Omental fat pad (tissue), 4 donors: ENCODE data around the gene CYB561D1. TPM values are rescaled to one million over a fixed set of nuclear protein-coding genes. Genes with fewer than 3 reads are reported as not detected.

Source experiments
- ATAC-seq: fragments of 150-250 bp; one replicate; pipeline ENCODE4 v1.9.1; 2016; ENCODE audit warnings: mild to moderate bottlenecking, moderate library complexity; ENCODE audit not compliant: low FRiP score
- DNase-seq: peaks from one replicate; pipeline ENCODE4 v3.0.0-alpha.2; 2019; ENCODE audit warnings: low spot score
- total RNA-seq, 4 donors: library from RNA; depleted of rRNA; stranded (reverse); fragments of >200 nt; gene quantifications; one replicate each; pipeline ENCODE4 v1.1.0, GENCODE V29; 2016
- TF ChIP-seq, protein P1 (sequence below), 3 donors: fragments of 450-650 bp; IDR thresholded peaks; one replicate each; pipeline ENCODE4 v1.5.1; 2016 to 2017; ENCODE audit warnings: antibody characterized with exemption in 3 of 3, mild to moderate bottlenecking in 3 of 3, moderate library complexity in 2 of 3

The CYB561D1 gene
- total RNA-seq, 4 donors from 2014 or later, result 6.1 to 12.0 (median 8.4) TPM

DNA sequence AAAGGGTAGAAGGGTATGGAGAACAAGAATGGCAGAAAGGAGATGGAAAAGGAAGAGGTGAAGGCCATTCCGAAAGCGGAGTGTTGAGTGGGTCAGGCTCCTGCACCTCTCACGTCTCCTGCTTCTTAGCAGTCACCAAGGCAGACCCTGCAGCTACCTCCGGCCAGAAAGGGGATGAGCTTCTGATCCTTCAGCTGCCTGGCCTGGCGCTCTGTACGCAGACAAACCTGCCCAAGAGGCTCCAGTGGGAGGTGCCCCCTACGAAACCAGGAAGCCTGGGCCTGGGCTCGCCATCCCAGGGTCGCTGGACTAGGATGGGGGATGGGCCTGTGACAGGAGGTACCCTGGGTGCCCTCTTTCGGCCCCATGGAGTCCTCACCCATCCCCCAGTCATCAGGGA is 48.8 kb downstream of the CYB561D1 start:
- TF ChIP-seq, protein P1, sequence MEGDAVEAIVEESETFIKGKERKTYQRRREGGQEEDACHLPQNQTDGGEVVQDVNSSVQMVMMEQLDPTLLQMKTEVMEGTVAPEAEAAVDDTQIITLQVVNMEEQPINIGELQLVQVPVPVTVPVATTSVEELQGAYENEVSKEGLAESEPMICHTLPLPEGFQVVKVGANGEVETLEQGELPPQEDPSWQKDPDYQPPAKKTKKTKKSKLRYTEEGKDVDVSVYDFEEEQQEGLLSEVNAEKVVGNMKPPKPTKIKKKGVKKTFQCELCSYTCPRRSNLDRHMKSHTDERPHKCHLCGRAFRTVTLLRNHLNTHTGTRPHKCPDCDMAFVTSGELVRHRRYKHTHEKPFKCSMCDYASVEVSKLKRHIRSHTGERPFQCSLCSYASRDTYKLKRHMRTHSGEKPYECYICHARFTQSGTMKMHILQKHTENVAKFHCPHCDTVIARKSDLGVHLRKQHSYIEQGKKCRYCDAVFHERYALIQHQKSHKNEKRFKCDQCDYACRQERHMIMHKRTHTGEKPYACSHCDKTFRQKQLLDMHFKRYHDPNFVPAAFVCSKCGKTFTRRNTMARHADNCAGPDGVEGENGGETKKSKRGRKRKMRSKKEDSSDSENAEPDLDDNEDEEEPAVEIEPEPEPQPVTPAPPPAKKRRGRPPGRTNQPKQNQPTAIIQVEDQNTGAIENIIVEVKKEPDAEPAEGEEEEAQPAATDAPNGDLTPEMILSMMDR (IDR thresholded peaks at IDR 0.05), result no peak
- ATAC-seq (no peak), DNase-seq (no peak)

DNA sequence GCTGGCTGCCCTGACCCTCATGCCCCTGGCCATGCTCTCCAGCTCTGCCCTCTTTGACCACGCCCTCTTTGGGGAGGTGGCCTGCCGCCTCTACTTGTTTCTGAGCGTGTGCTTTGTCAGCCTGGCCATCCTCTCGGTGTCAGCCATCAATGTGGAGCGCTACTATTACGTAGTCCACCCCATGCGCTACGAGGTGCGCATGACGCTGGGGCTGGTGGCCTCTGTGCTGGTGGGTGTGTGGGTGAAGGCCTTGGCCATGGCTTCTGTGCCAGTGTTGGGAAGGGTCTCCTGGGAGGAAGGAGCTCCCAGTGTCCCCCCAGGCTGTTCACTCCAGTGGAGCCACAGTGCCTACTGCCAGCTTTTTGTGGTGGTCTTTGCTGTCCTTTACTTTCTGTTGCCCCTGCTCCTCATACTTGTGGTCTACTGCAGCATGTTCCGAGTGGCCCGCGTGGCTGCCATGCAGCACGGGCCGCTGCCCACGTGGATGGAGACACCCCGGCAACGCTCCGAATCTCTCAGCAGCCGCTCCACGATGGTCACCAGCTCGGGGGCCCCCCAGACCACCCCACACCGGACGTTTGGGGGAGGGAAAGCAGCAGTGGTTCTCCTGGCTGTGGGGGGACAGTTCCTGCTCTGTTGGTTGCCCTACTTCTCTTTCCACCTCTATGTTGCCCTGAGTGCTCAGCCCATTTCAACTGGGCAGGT is 49.5 kb downstream of the CYB561D1 start:
- DNase-seq, result no peak
- TF ChIP-seq, protein P1 (IDR thresholded peaks at IDR 0.05), result no peak
- ATAC-seq, result no peak

DNA sequence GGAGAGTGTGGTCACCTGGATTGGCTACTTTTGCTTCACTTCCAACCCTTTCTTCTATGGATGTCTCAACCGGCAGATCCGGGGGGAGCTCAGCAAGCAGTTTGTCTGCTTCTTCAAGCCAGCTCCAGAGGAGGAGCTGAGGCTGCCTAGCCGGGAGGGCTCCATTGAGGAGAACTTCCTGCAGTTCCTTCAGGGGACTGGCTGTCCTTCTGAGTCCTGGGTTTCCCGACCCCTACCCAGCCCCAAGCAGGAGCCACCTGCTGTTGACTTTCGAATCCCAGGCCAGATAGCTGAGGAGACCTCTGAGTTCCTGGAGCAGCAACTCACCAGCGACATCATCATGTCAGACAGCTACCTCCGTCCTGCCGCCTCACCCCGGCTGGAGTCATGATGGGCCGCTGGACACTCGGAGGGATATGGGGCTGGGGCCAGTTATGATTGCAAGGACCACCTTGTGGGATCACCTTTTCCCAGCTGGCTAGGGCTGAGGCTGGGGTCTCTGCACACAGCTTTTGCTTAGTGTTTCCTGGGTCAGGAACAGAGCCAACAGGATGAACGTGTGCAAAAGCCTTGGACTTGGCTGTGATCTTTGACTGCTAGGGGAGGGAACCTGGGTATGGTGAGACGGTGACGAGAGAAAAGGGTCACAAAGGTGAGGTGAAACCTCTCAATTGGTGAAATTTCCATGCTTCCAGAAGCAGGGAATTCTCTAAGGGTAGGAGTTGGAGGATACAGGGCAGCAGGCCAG is 50.3 kb downstream of the CYB561D1 start:
- DNase-seq (no peak), ATAC-seq (no peak)
- TF ChIP-seq, protein P1 (IDR thresholded peaks at IDR 0.05), result no peak

DNA sequence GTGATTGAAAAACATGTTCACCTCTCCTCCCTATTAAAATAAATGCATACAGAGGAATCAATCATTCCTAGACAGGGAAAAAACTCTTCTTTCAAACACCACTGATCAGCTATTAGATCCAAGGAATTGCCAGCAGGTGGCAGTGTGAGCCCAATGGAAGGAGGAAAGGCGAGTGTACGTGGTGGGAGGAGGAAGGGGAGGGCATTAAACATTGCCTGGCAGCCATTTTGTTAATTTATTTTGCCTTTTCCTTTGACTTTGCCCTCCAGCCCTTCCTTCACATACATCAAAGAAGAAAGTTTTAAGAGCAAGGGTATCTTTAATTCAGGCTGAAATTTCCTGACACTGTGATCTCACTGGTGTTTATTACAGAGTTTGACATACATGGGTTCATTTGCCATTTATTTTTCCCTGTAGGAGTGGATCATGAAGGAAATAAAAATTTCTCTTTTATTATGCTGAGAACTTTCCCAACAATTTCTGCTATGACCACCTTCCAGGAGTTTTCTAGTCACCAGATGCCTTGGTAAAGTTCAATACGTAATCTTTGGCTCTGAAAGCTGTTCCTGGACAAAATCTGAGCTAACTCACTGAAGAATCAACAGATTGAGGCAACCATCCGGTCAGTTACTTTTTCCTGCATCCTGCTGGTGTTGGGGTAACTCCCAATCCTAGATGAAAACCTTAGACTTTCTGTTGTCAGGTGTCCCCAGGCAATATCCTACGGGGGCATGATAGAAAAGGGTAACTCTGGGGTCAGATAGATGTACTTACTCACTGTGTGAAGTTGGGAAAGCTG is 52.6 kb downstream of the CYB561D1 start:
- TF ChIP-seq, protein P1 (IDR thresholded peaks at IDR 0.05), result peak in 1 of 3 donors; percentile 51
- DNase-seq, result peak; percentile 99
- ATAC-seq, result peak; percentile 50

DNA sequence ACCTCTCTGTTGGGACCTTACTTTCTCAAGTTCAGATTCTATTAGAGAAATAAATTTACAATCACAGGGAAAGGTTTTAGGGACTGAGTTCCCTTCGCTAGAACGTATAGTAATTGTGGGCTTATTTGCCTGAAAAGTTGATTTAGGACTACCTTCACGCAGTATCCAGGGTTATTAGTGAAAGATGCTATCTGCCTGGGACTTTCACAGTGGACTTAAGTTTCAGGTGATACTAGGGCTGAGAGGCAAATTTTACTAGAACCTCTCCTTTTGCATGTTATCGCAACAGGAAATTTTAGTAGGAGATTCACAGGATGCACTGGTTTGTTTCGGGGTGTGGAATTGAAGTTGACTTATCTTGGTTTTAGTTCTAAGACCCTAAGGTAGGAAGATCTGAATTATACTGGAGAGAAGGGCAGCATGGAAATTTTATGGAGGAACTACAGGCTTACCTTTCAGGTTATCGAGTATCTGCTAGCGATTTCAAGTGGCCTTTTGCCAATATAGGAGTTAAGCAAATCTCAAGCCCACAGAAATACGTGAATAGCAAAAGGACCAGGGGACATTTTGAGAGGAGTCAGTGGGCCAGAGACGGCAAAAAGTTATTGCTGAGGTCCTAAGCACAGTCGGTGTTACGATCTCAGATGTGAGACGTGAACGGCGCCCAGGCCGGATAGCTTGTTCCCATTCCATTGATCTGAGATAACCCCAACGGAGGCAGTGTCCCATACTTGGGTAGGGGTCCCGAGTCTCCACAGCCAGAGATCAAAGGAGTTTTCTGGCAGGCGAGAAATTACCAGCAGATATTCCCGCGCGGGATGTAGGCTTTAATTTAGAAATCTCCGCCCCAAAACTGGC is 53.8 kb downstream of the CYB561D1 start:
- no peak for DNase-seq
- TF ChIP-seq, protein P1 (IDR thresholded peaks at IDR 0.05), result no peak
- ATAC-seq, result no peak
